ENCODE measurements around the gene CMTR2.

Gene CMTR2

DNA sequence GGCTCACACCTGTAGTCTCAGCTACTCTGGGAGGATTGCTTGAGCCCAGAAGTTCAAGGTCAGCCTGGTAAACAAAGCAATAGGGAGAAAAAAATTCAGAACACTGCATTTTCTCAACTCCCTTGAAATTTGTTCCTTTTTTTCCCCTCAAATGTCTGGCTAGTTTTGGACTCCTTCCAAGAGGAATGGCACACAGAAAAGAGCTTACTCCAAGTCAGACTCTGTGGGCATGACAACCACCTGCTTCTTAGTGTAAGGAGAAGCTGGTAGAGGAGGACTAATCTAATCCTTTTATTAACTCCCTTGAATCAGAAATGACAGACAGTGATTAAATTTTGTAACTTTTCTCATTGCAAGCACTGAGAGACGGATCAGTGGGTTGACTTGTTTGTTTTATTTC is 30.8 kb downstream of the CMTR2 start:
- Histone ChIP-seq H3K4me3 (replicated peaks; ENCODE audit: insufficient read depth, low read length) (no peak overlapping the region), H3K27ac (replicated peaks) (no peak overlapping the region), H3K27me3 (ENCODE audit: insufficient read depth, poor library complexity, severe bottlenecking) (no peaks in the 10 kb centered on the region)
- TF ChIP-seq, protein P1, sequence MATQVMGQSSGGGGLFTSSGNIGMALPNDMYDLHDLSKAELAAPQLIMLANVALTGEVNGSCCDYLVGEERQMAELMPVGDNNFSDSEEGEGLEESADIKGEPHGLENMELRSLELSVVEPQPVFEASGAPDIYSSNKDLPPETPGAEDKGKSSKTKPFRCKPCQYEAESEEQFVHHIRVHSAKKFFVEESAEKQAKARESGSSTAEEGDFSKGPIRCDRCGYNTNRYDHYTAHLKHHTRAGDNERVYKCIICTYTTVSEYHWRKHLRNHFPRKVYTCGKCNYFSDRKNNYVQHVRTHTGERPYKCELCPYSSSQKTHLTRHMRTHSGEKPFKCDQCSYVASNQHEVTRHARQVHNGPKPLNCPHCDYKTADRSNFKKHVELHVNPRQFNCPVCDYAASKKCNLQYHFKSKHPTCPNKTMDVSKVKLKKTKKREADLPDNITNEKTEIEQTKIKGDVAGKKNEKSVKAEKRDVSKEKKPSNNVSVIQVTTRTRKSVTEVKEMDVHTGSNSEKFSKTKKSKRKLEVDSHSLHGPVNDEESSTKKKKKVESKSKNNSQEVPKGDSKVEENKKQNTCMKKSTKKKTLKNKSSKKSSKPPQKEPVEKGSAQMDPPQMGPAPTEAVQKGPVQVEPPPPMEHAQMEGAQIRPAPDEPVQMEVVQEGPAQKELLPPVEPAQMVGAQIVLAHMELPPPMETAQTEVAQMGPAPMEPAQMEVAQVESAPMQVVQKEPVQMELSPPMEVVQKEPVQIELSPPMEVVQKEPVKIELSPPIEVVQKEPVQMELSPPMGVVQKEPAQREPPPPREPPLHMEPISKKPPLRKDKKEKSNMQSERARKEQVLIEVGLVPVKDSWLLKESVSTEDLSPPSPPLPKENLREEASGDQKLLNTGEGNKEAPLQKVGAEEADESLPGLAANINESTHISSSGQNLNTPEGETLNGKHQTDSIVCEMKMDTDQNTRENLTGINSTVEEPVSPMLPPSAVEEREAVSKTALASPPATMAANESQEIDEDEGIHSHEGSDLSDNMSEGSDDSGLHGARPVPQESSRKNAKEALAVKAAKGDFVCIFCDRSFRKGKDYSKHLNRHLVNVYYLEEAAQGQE (IDR thresholded peaks at IDR 0.05; ENCODE audit: insufficient replicate concordance, low read depth): no peak
- TF ChIP-seq GABPA (IDR thresholded peaks at IDR 0.05; ENCODE audit: low read depth): no peak
- TF ChIP-seq SPI1 (IDR thresholded peaks at IDR 0.05; ENCODE audit: borderline replicate concordance, low read depth): no peak
- TF ChIP-seq POLR2AphosphoS5 (IDR thresholded peaks at IDR 0.05; ENCODE audit: low read depth): no peak
- TF ChIP-seq, protein P2, sequence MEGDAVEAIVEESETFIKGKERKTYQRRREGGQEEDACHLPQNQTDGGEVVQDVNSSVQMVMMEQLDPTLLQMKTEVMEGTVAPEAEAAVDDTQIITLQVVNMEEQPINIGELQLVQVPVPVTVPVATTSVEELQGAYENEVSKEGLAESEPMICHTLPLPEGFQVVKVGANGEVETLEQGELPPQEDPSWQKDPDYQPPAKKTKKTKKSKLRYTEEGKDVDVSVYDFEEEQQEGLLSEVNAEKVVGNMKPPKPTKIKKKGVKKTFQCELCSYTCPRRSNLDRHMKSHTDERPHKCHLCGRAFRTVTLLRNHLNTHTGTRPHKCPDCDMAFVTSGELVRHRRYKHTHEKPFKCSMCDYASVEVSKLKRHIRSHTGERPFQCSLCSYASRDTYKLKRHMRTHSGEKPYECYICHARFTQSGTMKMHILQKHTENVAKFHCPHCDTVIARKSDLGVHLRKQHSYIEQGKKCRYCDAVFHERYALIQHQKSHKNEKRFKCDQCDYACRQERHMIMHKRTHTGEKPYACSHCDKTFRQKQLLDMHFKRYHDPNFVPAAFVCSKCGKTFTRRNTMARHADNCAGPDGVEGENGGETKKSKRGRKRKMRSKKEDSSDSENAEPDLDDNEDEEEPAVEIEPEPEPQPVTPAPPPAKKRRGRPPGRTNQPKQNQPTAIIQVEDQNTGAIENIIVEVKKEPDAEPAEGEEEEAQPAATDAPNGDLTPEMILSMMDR (IDR thresholded peaks at IDR 0.05; ENCODE audit: insufficient read depth, low read length): no peak
- DNase-seq (ENCODE audit: low read depth in 1 of 2, low spot score in 1 of 2): no peak

DNA sequence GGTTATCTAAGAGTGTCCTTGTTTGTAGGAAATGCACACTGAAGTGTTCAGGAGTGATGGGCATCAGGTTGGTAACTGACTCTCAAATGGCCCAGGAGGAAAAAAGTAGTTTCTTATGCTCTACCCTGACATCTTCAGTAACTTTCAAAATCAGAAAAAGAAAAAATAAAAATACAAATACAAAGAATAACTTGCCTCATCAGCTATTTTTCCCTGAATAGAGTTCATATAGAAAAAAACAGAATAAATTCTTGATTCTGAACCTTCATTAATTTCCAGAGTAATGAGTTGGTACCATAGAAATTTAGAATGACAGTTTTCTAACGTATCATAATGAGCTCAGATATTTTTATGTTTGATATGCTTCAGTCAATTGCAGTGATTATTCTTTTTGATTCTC is 31.4 kb downstream of the CMTR2 start:
- Histone ChIP-seq H3K27ac (replicated peaks) (no peak overlapping the region), H3K4me3 (replicated peaks; ENCODE audit: insufficient read depth, low read length) (no peak overlapping the region), H3K27me3 (ENCODE audit: insufficient read depth, poor library complexity, severe bottlenecking) (no peaks in the 10 kb centered on the region)
- no peak for DNase-seq (ENCODE audit: low read depth in 1 of 2, low spot score in 1 of 2)
- TF ChIP-seq, protein P2 (IDR thresholded peaks at IDR 0.05; ENCODE audit: insufficient read depth, low read length): no peak
- TF ChIP-seq GABPA (IDR thresholded peaks at IDR 0.05; ENCODE audit: low read depth) (no peak), POLR2AphosphoS5 (IDR thresholded peaks at IDR 0.05; ENCODE audit: low read depth) (no peak), SPI1 (IDR thresholded peaks at IDR 0.05; ENCODE audit: borderline replicate concordance, low read depth) (no peak)
- TF ChIP-seq, protein P1 (IDR thresholded peaks at IDR 0.05; ENCODE audit: insufficient replicate concordance, low read depth): no peak

DNA sequence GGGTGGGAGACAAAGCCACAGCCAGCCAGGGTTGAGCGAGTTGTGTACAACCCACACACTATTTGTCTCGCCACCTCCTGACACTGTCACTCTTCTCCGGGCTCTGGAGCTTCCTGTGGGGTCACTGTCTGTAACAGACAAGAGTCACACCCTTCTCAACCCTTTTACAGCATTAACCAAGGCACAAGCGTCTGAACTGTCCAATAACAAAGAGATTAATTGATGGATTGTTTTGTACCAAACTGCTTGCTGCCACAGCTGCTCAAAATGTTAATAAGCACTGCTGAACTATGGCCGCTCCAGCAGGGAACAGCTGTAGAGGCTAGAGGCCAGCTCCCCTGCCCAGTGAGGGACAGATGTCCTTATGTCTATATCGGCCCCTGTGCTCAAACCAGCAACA is 33.5 kb downstream of the CMTR2 start:
- TF ChIP-seq, protein P1 (IDR thresholded peaks at IDR 0.05; ENCODE audit: insufficient replicate concordance, low read depth): no peak
- TF ChIP-seq POLR2AphosphoS5 (IDR thresholded peaks at IDR 0.05; ENCODE audit: low read depth): no peak
- no peak for TF ChIP-seq GABPA (IDR thresholded peaks at IDR 0.05; ENCODE audit: low read depth)
- TF ChIP-seq, protein P2 (IDR thresholded peaks at IDR 0.05; ENCODE audit: insufficient read depth, low read length): no peak
- no peak for TF ChIP-seq SPI1 (IDR thresholded peaks at IDR 0.05; ENCODE audit: borderline replicate concordance, low read depth)
- no peak for DNase-seq (ENCODE audit: low read depth in 1 of 2, low spot score in 1 of 2)
- no peak overlapping the region for H3K4me3 ChIP-seq (replicated peaks; ENCODE audit: insufficient read depth, low read length)
- no peaks in the 10 kb centered on the region for H3K27me3 ChIP-seq (ENCODE audit: insufficient read depth, poor library complexity, severe bottlenecking)
- no peak overlapping the region for H3K27ac ChIP-seq (replicated peaks)
